ENCODE data around the gene NTN3. TPM values are rescaled to one million over a fixed set of nuclear protein-coding genes. Genes with fewer than 3 reads are reported as not detected.

The NTN3 gene
- total RNA-seq (2022) (not detected in 2 replicates), Bru-seq, nascent RNA (not detected), BruChase-seq, experiment 1, labeled RNA remaining after a 6-hour chase (not detected), BruChase-seq, experiment 2, labeled RNA remaining after a 2-hour chase (not detected)
- long read RNA-seq, result 0 reads

- BruUV-seq (replicated peaks), result no TSS peak
- Mint-ChIP-seq H3K27ac (ENCODE audit: low read depth, unreplicated experiment) (no peak within 1 kb of the TSS), H3K4me3 (ENCODE audit: unreplicated experiment) (no peak within 1 kb of the TSS), H3K9me3 (ENCODE audit: unreplicated experiment) (no peaks in the 10 kb centered on the region), H3K36me3 (ENCODE audit: insufficient read depth, unreplicated experiment) (no peaks in the 10 kb centered on the region), H3K27me3 (ENCODE audit: insufficient read depth, unreplicated experiment) (no peaks in the 10 kb centered on the region), H3K4me1 (ENCODE audit: insufficient read depth, unreplicated experiment) (peaks cover 4% of the 10 kb centered on the region)
- intact Hi-C loops (cut with micrococcal nuclease), result no loop called here
- ChIA-PET POLR2A (interaction anchor here (1.9 kb wide), 1 partner anchor 41 kb away, joined by 9 read pairs; no protein-coding TSS in a partner anchor), CTCF (no interaction called here)
- TF ChIP-seq, protein P1, sequence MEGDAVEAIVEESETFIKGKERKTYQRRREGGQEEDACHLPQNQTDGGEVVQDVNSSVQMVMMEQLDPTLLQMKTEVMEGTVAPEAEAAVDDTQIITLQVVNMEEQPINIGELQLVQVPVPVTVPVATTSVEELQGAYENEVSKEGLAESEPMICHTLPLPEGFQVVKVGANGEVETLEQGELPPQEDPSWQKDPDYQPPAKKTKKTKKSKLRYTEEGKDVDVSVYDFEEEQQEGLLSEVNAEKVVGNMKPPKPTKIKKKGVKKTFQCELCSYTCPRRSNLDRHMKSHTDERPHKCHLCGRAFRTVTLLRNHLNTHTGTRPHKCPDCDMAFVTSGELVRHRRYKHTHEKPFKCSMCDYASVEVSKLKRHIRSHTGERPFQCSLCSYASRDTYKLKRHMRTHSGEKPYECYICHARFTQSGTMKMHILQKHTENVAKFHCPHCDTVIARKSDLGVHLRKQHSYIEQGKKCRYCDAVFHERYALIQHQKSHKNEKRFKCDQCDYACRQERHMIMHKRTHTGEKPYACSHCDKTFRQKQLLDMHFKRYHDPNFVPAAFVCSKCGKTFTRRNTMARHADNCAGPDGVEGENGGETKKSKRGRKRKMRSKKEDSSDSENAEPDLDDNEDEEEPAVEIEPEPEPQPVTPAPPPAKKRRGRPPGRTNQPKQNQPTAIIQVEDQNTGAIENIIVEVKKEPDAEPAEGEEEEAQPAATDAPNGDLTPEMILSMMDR (IDR thresholded peaks at IDR 0.05; ENCODE audit: unreplicated experiment), result no peak
- no peak for DNase-seq (ENCODE audit: unreplicated experiment)
Observed at GRCh38 chr16:2471016-2471652, at the start of gene NTN3. Gene NTN3 (plus strand): TSS chr16:2471297. CDS start chr16:2471702, 405 bp downstream.

- Mint-ChIP-seq H3K36me3 (ENCODE audit: insufficient read depth, unreplicated experiment) (no peaks in the 10 kb centered on the region), H3K4me3 (ENCODE audit: unreplicated experiment) (no peak overlapping the region), H3K27me3 (ENCODE audit: insufficient read depth, unreplicated experiment) (no peaks in the 10 kb centered on the region), H3K27ac (ENCODE audit: low read depth, unreplicated experiment) (no peak overlapping the region), H3K4me1 (ENCODE audit: insufficient read depth, unreplicated experiment) (peaks cover 10% of the 10 kb centered on the region), H3K9me3 (ENCODE audit: unreplicated experiment) (no peaks in the 10 kb centered on the region)
- TF ChIP-seq, protein P1 (IDR thresholded peaks at IDR 0.05; ENCODE audit: unreplicated experiment), result no peak
- no peak for DNase-seq (ENCODE audit: unreplicated experiment)
- ChIA-PET CTCF (interaction anchor here (0.5 to 1.3 kb wide), 8 partner anchors 8 to 1506 kb away, joined by 3 to 7 read pairs (median 4); no protein-coding TSS in a partner anchor), POLR2A (interaction anchor here (1.1 kb wide), 1 partner anchor 56 kb away, joined by 4 read pairs; no protein-coding TSS in a partner anchor)
- no TSS peak for BruUV-seq (replicated peaks)
- intact Hi-C loops (cut with micrococcal nuclease), result no loop called here
Observed at GRCh38 chr16:2422123-2422867, 48.8 kb upstream of the NTN3 start.

GRCh38 chr16:2424061-2425007, 46.8 kb upstream of the NTN3 start:
- H3K9me3 Mint-ChIP-seq (ENCODE audit: unreplicated experiment), result no peaks in the 10 kb centered on the region
- no peak overlapping the region for H3K27ac Mint-ChIP-seq (ENCODE audit: low read depth, unreplicated experiment)
- H3K27me3 Mint-ChIP-seq (ENCODE audit: insufficient read depth, unreplicated experiment), result no peaks in the 10 kb centered on the region
- peaks cover 13% of the 10 kb centered on the region for H3K4me1 Mint-ChIP-seq (ENCODE audit: insufficient read depth, unreplicated experiment)
- intact Hi-C loops (cut with micrococcal nuclease), result no loop called here
- no peaks in the 10 kb centered on the region for H3K36me3 Mint-ChIP-seq (ENCODE audit: insufficient read depth, unreplicated experiment)
- H3K4me3 Mint-ChIP-seq (ENCODE audit: unreplicated experiment), result no peak overlapping the region
- DNase-seq (ENCODE audit: unreplicated experiment), result no peak
- ChIA-PET POLR2A (no interaction called here), CTCF (interaction anchor here (0.6 to 1.2 kb wide), 9 partner anchors 12 to 709 kb away, joined by 3 to 5 read pairs (median 3); no protein-coding TSS in a partner anchor)
- TF ChIP-seq, protein P1 (IDR thresholded peaks at IDR 0.05; ENCODE audit: unreplicated experiment), result no peak
- no TSS peak for BruUV-seq (replicated peaks)
